Activated naive CD4-positive, alpha-beta T cell treated with anti-CD3 and anti-CD28 coated beads for 36 hours (primary cell): ENCODE measurements around the gene SPTAN1. TPM values are rescaled to one million over a fixed set of nuclear protein-coding genes. Genes with fewer than 3 reads are reported as not detected.
"Not testable (repeated sequence)": the region's sequence is repeated elsewhere in the genome, so short reads cannot be mapped to it uniquely, and the experiment has no call there.

ENCODE experiments used
- CTCF ChIA-PET: fragments of 350-600 bp; sonication (Branson Sonifier 250); formaldehyde crosslinking; loops from one replicate; lab custom pipeline; 2021; ENCODE audit warnings: antibody characterized with exemption; lab: Charles Lee
- DNase-seq: peaks from one replicate; pipeline ENCODE4 v3.0.0-alpha.2; 2020
- H3K27ac Mint-ChIP-seq: one replicate; pipeline ENCODE4 v1.8.0; 2021; ENCODE audit warnings: mild to moderate bottlenecking, mixed read lengths
- H3K27me3 Mint-ChIP-seq: one replicate; pipeline ENCODE4 v1.8.0; 2021; ENCODE audit warnings: low read depth, mixed read lengths
- H3K36me3 Mint-ChIP-seq: one replicate; pipeline ENCODE4 v1.8.0; 2021; ENCODE audit warnings: low read depth, mixed read lengths
- H3K4me1 Mint-ChIP-seq: one replicate; pipeline ENCODE4 v1.8.0; 2021; ENCODE audit warnings: low read depth, mixed read lengths
- H3K4me3 Mint-ChIP-seq: one replicate; pipeline ENCODE4 v1.8.0; 2021; ENCODE audit warnings: mild to moderate bottlenecking, moderate library complexity, mixed read lengths
- H3K9me3 Mint-ChIP-seq: one replicate; pipeline ENCODE4 v1.8.0; 2021; ENCODE audit warnings: mixed read lengths
- intact Hi-C: fragments of 100-400 bp; cut with micrococcal nuclease; formaldehyde crosslinking; loops from one replicate; pipeline ENCODE4 v1.15.1; 2023
- total RNA-seq, 2 experiments: library from RNA; stranded (reverse); gene quantifications; one replicate each; pipeline ENCODE4 v1.2.3, GENCODE V29; 2021

SPTAN1 gene
- total RNA-seq, 2 experiments from 2014 or later = 162 to 183 TPM

DNA sequence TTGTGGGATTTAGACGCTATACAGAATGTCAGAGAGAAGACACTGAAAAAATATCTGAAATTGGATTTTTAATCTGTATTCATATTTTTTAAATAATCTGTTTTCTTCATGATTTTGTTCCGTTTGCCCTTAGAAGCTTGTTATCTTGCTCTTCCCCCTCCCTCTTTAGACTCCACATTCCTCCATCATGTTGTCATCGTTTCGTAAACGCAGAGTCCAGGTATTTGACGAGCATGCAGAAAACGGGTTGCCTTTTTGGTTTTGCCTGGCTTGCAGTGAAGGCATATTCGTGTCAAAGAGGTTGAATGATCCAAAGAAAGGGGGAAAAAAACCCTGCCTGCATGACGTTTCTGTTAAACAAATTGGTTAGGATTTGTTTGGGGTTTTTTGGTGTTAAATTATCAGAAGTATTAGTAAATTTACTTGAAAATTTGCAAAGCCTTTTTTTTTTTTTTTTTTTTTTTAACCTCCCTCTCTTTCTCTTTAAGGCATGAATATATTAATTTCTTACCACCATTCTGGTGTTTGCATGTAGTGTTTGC, 2.9 kb downstream of the SPTAN1 start:
- Mint-ChIP-seq H3K9me3 (no peaks in the 10 kb centered on the region), H3K27ac (no peak overlapping the region), H3K4me1 (peaks cover 52% of the 10 kb centered on the region), H3K4me3 (no peak overlapping the region), H3K36me3 (no peaks in the 10 kb centered on the region), H3K27me3 (no peaks in the 10 kb centered on the region)
- DNase-seq = no peak
- CTCF ChIA-PET = no interaction called here
- intact Hi-C loops = no loop called here

- Mint-ChIP-seq H3K27ac (no peak overlapping the region), H3K27me3 (no peaks in the 10 kb centered on the region), H3K4me1 (peaks cover 41% of the 10 kb centered on the region), H3K36me3 (no peaks in the 10 kb centered on the region), H3K4me3 (no peak overlapping the region), H3K9me3 (no peaks in the 10 kb centered on the region)
- no peak for DNase-seq
- CTCF ChIA-PET = interaction anchor here (0.7 kb wide), 1 partner anchor 31 kb away, joined by 4 read pairs; no protein-coding TSS in a partner anchor
- intact Hi-C loops = no loop called here
Measured at GRCh38 chr9:128556276-128556675, 3.9 kb downstream of the SPTAN1 start.

DNA sequence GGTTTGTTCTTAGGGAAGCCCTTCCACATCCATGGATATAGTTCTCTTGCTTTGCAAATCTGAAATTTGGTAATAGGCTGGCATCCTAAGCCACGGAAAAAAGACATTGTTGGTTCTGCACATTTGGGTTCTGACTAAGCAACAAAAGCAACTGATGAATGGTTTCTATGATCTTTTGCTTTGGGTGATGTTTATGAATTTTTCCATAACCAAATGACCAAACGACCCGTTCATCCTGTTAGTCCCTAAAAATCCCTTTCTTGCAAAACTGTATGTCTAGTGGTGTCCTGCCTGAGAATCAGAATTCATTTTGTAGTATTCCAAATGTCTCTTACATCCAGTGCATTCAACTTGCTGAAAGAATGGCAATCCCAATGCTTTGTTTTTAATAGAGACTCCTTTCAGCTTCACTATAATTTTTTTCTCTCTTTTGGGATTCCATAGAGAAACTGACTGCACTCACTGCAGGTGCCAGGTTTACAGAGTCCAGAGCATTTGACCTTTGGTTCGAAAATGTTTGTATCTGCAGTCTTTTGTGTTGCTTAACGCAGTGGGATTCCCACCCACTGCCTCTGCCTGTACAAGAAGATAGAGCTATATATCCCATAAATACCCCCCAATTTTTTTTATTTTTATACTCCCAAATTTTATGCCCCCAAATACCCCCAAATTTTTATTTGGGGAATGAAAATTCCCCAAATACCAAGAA, 4.7 kb downstream of the SPTAN1 start:
- intact Hi-C loops = no loop called here
- H3K4me3 Mint-ChIP-seq = no peak overlapping the region
- no peak for DNase-seq
- CTCF ChIA-PET = interaction anchor here (1.0 kb wide), 1 partner anchor 119 kb away, joined by 4 read pairs; no protein-coding TSS in a partner anchor
- H3K27ac Mint-ChIP-seq = no peak overlapping the region
- H3K36me3 Mint-ChIP-seq = peaks cover 2% of the 10 kb centered on the region
- peaks cover 37% of the 10 kb centered on the region for H3K4me1 Mint-ChIP-seq
- H3K27me3 Mint-ChIP-seq = no peaks in the 10 kb centered on the region
- no peaks in the 10 kb centered on the region for H3K9me3 Mint-ChIP-seq

GRCh38 chr9:128558431-128559310, 6.3 kb downstream of the SPTAN1 start:
- H3K9me3 Mint-ChIP-seq = no peaks in the 10 kb centered on the region
- CTCF ChIA-PET = no interaction called here
- peaks cover 40% of the 10 kb centered on the region for H3K4me1 Mint-ChIP-seq
- peak overlapping the region; percentile 9 for H3K4me3 Mint-ChIP-seq
- DNase-seq = peak; percentile 80
- intact Hi-C loops = no loop called here
- peaks cover 4% of the 10 kb centered on the region for H3K36me3 Mint-ChIP-seq
- no peaks in the 10 kb centered on the region for H3K27me3 Mint-ChIP-seq
- peak overlapping the region; percentile 76 for H3K27ac Mint-ChIP-seq

GRCh38 chr9:128565578-128565977, 13.2 kb downstream of the SPTAN1 start:
- Mint-ChIP-seq H3K36me3 (peaks cover 18% of the 10 kb centered on the region), H3K9me3 (no peaks in the 10 kb centered on the region), H3K27ac (no peak overlapping the region), H3K4me3 (no peak overlapping the region), H3K27me3 (no peaks in the 10 kb centered on the region), H3K4me1 (peaks cover 17% of the 10 kb centered on the region)
- CTCF ChIA-PET = no interaction called here
- intact Hi-C loops = no loop called here
- no peak for DNase-seq

- DNase-seq = no peak
- peaks cover 13% of the 10 kb centered on the region for H3K4me1 Mint-ChIP-seq
- no peaks in the 10 kb centered on the region for H3K27me3 Mint-ChIP-seq
- H3K36me3 Mint-ChIP-seq = peaks cover 20% of the 10 kb centered on the region
- intact Hi-C loops = no loop called here
- no peak overlapping the region for H3K27ac Mint-ChIP-seq
- CTCF ChIA-PET = no interaction called here
- no peaks in the 10 kb centered on the region for H3K9me3 Mint-ChIP-seq
- no peak overlapping the region for H3K4me3 Mint-ChIP-seq
Measured at GRCh38 chr9:128568470-128569078, 16.2 kb downstream of the SPTAN1 start.

DNA sequence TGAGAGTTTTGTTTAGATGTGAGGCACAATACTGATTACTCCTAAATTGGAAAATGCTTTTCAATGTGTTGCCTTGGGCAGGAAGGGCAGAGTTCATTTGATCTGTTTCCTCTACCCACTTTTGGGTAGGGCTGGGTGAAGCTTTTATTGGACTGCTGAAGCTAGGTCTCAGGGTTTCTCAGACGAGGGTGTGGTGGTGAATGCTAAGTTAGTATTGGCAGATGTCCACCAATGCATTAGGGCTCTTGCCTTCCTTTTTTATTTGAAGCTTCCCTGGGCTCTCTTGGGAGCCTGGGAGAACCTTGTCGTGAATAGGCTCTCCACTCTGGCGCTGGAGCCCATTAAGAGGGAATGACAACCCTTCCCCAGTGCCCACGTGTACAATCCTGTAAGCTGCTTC, 23.1 kb downstream of the SPTAN1 start:
- DNase-seq = no peak
- Mint-ChIP-seq H3K36me3 (peaks cover 34% of the 10 kb centered on the region), H3K27ac (no peak overlapping the region), H3K9me3 (no peaks in the 10 kb centered on the region), H3K4me1 (peaks cover 8% of the 10 kb centered on the region), H3K27me3 (no peaks in the 10 kb centered on the region), H3K4me3 (no peak overlapping the region)
- intact Hi-C loops = no loop called here
- CTCF ChIA-PET = no interaction called here

GRCh38 chr9:128575916-128576315, 23.5 kb downstream of the SPTAN1 start:
- no peak for DNase-seq
- CTCF ChIA-PET = interaction anchor here (0.6 kb wide), 1 partner anchor 453 kb away, joined by 5 read pairs; no protein-coding TSS in a partner anchor
- Mint-ChIP-seq H3K27me3 (no peaks in the 10 kb centered on the region), H3K36me3 (peaks cover 34% of the 10 kb centered on the region), H3K9me3 (no peaks in the 10 kb centered on the region), H3K4me1 (peaks cover 8% of the 10 kb centered on the region), H3K4me3 (no peak overlapping the region), H3K27ac (no peak overlapping the region)
- intact Hi-C loops = no loop called here

- Mint-ChIP-seq H3K27me3 (no peaks in the 10 kb centered on the region), H3K27ac (no peak overlapping the region), H3K4me3 (no peak overlapping the region), H3K9me3 (no peaks in the 10 kb centered on the region), H3K4me1 (peaks cover 6% of the 10 kb centered on the region), H3K36me3 (peaks cover 35% of the 10 kb centered on the region)
- intact Hi-C loops = no loop called here
- no peak for DNase-seq
- CTCF ChIA-PET = no interaction called here
Measured at GRCh38 chr9:128577206-128577605, 24.8 kb downstream of the SPTAN1 start.

DNA sequence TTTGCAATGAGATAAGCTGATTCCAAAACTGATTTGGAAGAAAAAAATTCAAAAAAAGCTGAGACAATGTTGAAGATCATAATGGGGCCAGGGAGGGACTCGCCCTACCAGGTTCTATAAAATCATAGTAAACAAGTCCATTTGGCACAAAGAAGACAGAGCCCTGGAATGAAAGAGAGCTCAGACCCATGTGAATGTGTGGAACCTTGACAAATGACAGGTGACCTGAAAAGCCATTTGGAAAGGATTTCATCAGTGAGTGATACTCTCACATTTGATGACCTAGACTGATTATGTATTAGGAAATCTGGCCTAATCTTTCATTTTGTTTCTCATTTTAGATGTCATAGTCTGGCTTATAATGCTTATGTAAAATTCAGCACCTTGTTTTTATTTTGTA, 26.8 kb downstream of the SPTAN1 start:
- H3K27ac Mint-ChIP-seq = no peak overlapping the region
- peaks cover 46% of the 10 kb centered on the region for H3K36me3 Mint-ChIP-seq
- no peaks in the 10 kb centered on the region for H3K27me3 Mint-ChIP-seq
- CTCF ChIA-PET = no interaction called here
- H3K4me3 Mint-ChIP-seq = no peak overlapping the region
- H3K9me3 Mint-ChIP-seq = no peaks in the 10 kb centered on the region
- no peak for DNase-seq
- intact Hi-C loops = no loop called here
- peaks cover 4% of the 10 kb centered on the region for H3K4me1 Mint-ChIP-seq

GRCh38 chr9:128580731-128581130, 28.3 kb downstream of the SPTAN1 start:
- H3K9me3 Mint-ChIP-seq = no peaks in the 10 kb centered on the region
- H3K27ac Mint-ChIP-seq = no peak overlapping the region
- CTCF ChIA-PET = interaction anchor here (0.7 kb wide), 1 partner anchor 543 kb away, joined by 3 read pairs; no protein-coding TSS in a partner anchor
- H3K27me3 Mint-ChIP-seq = no peaks in the 10 kb centered on the region
- H3K4me1 Mint-ChIP-seq = no peaks in the 10 kb centered on the region
- H3K4me3 Mint-ChIP-seq = no peak overlapping the region
- intact Hi-C loops = loop anchor here (10.0 kb wide), 1 partner anchor 126 kb away; the partner anchor contains the start of gene ODF2
- peaks cover 51% of the 10 kb centered on the region for H3K36me3 Mint-ChIP-seq
- no peak for DNase-seq

DNA sequence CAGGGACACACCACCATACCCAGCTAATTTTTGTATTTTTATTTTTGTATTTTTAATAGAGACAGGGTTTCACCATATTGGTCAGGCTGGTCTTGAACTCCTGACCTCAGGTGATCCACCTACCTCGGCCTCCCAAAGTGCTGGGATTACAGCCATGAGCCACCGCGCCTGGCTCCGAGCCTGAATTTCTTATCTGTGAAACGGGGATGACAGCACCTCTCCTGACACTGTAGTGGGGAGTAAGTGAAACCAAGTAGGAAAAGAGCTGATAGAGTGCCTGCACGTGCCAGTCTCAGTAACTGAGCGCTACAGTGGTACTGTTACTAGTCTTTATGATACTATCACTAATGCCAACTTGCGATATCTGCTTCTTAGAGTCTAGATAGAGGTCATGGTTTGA, 32.8 kb downstream of the SPTAN1 start:
- H3K9me3 Mint-ChIP-seq, H3K27ac Mint-ChIP-seq, DNase-seq, H3K4me3 Mint-ChIP-seq, H3K27me3 Mint-ChIP-seq: not testable (repeated sequence)
- CTCF ChIA-PET = interaction anchor here (0.7 to 1.0 kb wide), 2 partner anchors 25 to 145 kb away, joined by 3 to 4 read pairs; no protein-coding TSS in a partner anchor
- Mint-ChIP-seq H3K36me3 (peaks cover 51% of the 10 kb centered on the region), H3K4me1 (peaks cover 19% of the 10 kb centered on the region)
- intact Hi-C loops = loop anchor here (10.0 kb wide), 1 partner anchor 130 kb away; the partner anchor contains the start of gene ODF2
